ENCODE results near the gene CALY. TPM values are rescaled to one million over a fixed set of nuclear protein-coding genes. Genes with fewer than 3 reads are reported as not detected.

The CALY gene
- polyA plus RNA-seq, 1 donor = 0.12 TPM

DNA sequence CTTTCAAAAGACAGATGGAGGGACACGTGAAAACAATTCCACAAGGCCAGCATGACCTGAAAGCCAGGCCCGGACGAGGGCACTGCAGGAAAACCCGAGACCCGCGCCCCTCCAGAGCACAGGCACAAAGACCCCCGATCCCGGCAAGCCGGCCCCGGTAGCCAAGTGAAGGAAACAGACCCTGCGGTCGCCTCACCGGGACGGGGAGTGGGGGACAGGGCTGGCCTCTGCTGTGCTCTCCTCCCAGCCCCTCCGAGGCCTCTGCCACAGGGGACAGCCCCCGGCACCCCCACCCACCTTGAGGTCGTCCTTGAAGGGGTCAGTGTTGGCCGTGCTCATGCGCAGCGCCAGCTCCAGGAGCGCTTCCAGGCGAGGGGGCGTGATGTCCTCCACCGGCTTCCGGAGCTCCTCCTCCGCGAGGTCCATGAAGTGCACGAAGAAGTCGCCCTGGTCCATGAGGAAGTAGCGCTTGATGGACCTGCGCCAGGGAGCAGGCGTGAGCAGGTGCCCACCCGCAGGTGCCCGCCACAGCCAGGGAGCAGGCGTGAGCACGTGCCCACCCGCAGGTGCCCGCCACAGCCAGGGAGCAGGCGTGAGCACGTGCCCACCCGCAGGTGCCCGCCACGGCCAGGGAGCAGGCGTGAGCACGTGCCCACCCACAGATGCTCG, 48.7 kb downstream of the CALY start:
- no peak for DNase-seq

DNA sequence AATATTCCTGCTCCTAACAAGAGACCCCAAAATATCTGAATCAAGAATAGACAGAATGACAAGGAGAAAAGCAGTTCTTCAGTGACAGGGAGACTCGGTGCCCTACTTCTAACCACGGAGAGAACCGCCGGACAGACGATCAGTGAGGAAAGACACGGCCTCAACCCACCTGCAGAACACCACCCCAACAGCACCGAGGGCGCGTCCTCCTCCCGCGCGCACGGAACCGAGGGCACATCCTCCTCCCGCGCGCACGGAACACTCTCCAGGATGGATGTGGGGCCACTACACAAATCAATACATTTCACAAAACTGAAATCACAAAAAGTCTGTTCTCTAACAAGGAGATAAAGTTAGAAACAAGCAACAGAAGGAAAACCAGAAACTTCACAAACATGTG, 50.3 kb downstream of the CALY start:
- DNase-seq = no peak

DNA sequence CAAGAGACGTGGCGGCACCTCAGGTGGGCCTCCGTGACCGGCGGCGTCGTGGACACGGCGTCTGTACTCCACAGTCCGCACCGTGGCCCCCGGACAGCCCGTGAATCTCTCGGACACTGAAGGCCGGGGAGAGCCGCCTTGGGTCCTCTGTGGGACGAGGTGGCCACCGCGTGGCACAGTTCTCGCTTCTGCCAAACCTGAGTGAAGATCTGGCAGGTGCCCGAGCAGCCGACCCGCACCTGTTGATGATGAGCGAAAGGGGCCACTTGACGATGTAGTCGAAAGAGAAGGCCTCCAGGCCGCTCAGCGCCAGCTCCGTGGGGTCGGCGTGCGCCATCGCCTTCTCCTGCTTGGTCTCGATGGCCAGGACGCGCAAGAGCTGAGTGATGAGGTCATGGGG, 51.5 kb downstream of the CALY start:
- no peak for DNase-seq

DNA sequence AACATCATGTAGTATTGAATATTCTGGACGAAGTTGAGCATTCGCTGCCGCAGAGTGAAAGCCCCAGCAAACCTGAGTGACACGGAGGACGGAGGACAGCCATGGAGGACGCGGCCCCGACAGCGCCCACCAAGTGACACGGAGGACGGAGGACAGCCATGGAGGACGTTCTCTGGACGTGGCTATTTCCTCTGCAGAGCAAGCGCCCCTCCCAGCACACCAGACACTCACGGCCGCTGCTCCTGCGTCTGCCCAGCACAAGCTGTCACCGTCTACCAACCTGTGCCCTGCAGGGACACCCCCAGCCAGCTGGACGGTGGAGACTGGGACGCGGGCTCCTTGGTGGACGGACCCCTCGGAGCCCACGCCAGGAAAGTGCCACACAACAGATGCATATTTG, 52.8 kb downstream of the CALY start:
- DNase-seq = no peak

DNA sequence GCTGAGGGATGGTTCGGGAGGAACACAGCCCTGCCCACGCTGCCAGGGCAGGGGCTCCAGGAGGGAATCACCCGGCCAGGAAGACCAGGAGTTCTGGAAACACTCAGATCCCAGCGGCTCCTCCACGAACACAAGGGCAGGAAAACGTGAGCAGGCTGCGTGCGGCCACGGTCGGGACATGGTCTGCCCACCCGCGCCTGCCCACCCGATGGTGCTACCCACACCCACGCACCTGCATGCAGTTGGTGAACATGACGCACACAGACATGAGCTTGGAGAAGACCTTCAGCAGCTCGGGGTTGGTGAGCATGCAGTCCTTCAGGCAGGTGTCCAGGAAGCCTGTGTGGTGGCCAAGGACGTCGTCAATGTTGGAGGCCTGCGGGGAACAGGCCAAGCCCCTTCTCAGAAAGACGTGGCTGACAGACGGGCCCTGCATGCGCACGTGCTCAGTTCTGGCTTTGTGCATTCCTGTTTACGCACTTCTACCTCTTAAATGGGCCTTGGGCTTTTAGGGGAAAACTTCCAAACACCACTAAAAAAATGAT, 53.8 kb downstream of the CALY start:
- DNase-seq = no peak

GRCh38 chr10:133281628-133282372, 54.9 kb downstream of the CALY start:
- DNase-seq = no peak

DNA sequence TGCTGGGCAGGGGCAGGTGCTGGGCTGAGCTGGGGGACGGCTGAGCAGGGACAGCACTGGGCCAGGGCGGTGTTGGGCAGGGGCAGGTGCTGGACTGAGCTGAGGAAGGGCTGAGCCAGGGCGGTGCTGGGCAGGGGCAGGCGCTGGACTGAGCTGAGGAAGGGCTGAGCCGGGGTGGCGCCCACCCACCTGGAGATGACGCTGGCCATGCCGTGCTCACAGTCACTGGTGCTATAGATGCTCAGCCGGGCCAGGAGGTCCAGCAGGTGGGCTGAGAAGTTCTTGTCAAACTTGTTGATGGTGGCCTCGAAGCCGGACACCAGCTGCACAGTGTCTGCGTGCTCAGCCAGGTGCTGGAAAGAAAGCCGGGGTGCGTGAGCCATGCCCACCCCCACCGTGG, 55.6 kb downstream of the CALY start:
- no peak for DNase-seq

- no peak for DNase-seq
Measured at GRCh38 chr10:133280391-133281059, 56.2 kb downstream of the CALY start.

DNA sequence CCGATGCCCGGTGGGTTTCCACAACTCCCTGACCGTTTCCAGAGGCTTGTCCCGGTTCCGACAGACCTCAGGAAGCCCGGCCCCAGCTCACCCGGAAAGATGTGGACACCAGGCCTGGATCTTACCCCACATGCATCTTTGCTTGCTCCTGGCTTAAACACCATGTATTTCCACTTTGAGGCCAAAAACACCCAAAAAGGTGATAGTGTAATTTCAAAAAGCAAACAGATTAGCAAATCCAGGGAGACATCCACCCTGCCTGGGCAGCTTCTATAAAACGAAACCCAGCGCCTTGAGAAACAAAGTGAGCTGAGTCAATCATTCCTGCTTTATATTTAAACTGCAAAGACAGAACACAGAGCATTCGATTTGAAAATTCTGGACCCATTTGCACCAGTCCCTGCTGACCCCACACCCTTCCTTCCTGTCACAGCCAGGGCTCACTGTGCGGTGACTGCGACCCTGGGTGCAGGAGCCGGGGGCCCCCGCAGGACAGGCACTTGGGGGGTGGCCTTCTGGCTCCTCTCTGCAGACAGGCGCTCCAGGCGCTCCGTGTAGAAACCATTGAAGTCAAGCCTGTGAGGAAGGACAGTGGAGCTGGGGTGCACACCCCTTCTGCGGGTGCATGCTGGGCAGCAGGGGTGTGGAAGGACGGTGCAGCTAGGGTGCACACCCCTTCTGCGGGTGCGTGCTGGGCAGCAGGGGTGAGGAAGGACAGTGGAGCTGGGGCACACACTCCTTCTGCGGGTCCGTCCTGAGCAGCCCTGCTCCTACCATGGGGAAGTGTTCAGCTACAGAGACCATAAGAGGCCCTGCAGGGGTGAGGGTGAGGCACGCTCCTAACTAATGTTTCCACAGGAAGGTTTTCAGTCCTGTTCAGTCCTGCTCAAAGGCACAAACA, 57.1 kb downstream of the CALY start:
- no peak for DNase-seq

DNA sequence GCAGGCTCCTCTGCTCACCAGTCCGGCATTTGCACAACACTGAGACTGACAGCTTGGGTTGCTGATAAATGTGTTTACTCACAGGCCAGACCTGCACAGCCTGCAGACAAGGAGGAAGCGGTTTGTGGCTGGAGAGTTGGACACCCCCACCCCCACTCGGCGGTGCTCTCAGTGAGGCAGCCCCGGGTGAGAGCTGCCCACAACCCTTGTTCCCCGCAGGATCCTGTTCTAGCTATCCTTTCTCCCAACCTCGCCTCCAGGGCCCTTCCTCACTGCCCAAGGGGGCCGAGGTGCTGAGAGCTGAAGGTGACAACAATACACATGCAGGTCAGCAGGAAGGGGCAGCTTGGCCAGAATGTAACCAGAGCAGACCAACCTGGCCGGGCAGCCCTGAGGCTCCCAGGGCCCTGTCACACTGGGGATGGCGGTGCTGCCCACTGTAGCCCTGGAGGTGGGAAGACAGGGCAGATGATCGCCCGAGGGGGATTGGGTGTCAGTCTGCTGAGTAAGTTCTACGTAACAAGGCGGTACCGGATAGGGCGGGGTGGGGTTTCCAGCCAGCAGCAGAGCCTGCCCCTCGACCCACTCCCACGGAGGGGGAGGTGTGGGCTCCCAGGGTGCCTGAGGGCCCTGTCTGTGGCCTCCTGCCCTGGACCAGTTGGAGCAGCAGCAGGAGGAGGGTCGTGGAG, 58.0 kb downstream of the CALY start:
- DNase-seq = no peak

- DNase-seq = no peak
Measured at GRCh38 chr10:133277993-133278576, 58.6 kb downstream of the CALY start.

GRCh38 chr10:133277277-133277992, 59.3 kb downstream of the CALY start:
- DNase-seq = no peak

- no peak for DNase-seq
Measured at GRCh38 chr10:133276435-133277201, 60.1 kb downstream of the CALY start, which contains the start of gene ADAM8. ADAM8 (minus strand) TSS chr10:133276868; CDS start chr10:133276817, 51 bp downstream.

DNA sequence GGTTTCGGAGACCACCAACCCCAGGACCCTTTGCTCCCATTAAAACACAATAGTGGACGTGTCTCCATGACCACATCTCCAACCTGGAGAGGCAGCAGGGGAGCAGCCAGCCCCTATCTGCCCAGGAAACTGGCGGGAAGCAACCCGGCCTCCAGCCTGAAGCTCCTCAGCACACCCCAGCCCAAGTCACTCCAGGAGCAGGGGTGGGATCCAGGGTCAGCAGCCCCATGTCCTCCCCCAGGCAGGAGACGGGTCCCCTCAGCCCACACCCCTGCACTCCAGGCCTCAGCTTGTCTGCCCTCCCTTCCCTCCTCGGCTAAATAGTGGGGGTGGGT, 60.6 kb downstream of the CALY start:
- no peak for DNase-seq

GRCh38 chr10:133275684-133276092, 61.0 kb downstream of the CALY start:
- no peak for DNase-seq

DNA sequence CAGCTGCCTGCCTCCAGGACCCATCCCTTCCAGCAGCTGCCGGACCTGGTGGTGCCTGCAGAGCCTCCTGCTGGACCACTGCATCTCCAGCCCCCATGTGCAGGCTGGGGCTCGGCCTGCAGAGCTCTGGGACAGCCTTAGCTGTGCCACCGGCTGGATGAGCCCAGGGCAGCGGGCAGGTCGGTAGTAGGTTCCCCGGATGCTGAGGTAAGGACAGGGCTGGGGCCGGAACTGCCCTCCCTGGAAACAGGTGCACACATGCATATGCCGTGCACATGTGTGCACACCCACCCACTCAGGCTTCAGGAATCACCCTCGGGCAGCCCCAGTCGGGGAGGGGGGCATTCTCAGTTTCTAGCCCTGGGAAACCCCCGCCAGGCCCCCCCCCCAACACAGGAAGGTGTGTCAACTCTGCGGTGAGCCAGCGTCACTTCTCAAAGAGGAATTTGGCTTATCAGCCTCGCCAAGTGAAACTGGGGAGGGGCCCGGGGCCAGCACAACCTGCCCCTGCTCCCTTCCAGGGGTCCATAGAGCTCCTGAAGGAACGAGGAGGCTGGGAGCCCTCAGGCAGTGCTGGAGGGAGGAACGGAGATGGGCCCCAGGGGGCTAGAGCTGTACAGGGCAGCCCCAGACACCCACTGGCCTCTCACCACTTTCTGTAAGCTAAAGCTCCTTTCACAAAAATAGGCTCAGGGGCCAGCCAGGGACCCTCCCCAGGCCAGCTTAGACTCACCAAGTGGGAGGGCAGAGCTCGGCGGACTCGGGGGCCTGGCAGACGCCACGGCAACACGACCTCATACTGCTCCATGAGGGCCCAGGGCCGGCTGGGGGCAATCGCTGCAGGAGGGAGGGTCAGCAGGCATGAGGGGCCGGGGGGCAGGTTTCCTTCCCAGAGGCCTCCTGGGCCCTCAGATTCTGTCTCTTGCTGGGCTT, 61.7 kb downstream of the CALY start:
- DNase-seq = no peak
